ELR (cell line): ENCODE measurements around the gene LGMN.
A peak's percentile ranks its signal among the peaks of the same experiment; 100 is the strongest.
"Not testable (repeated sequence)": the region's sequence is repeated elsewhere in the genome, so short reads cannot be mapped to it uniquely, and the experiment has no call there.

ENCODE experiments used
- DNase-seq: peaks from one replicate; pipeline ENCODE4 v3.0.0-alpha.2; 2015; ENCODE audit warnings: low read depth

Gene LGMN

GRCh38 chr14:92694807-92695206, 53.6 kb downstream of the LGMN start:
- DNase-seq = no peak

GRCh38 chr14:92693998-92694795, 54.2 kb downstream of the LGMN start:
- DNase-seq = peak; percentile 73

GRCh38 chr14:92692822-92693226, 55.6 kb downstream of the LGMN start:
- DNase-seq = no peak

- DNase-seq = peak; percentile 79
Measured at GRCh38 chr14:92690171-92691011, 58.0 kb downstream of the LGMN start.

- no peak for DNase-seq
Measured at GRCh38 chr14:92688434-92689375, 59.7 kb downstream of the LGMN start.

- no peak for DNase-seq
Measured at GRCh38 chr14:92687681-92688433, 60.6 kb downstream of the LGMN start.

- DNase-seq = peak; percentile 74
Measured at GRCh38 chr14:92686900-92687427, 61.5 kb downstream of the LGMN start.

GRCh38 chr14:92686411-92686899, 62.0 kb downstream of the LGMN start:
- no peak for DNase-seq

- no peak for DNase-seq
Measured at GRCh38 chr14:92685784-92686355, 62.6 kb downstream of the LGMN start.

- no peak for DNase-seq
Measured at GRCh38 chr14:92684801-92685560, 63.4 kb downstream of the LGMN start.

GRCh38 chr14:92683041-92683440, 65.4 kb downstream of the LGMN start:
- no peak for DNase-seq

- peak; percentile 84 for DNase-seq
Measured at GRCh38 chr14:92680781-92681650, 67.4 kb downstream of the LGMN start.

- DNase-seq = not testable (repeated sequence)
Measured at GRCh38 chr14:92680330-92680729, 68.1 kb downstream of the LGMN start.

GRCh38 chr14:92679246-92679645, 69.2 kb downstream of the LGMN start:
- no peak for DNase-seq

GRCh38 chr14:92678766-92679165, 69.7 kb downstream of the LGMN start:
- no peak for DNase-seq

GRCh38 chr14:92677955-92678354, 70.5 kb downstream of the LGMN start:
- DNase-seq = no peak

- DNase-seq = peak; percentile 27
Measured at GRCh38 chr14:92677087-92677668, 71.2 kb downstream of the LGMN start.

- DNase-seq = no peak
Measured at GRCh38 chr14:92676403-92677086, 71.9 kb downstream of the LGMN start.
